GM18499 (cell line): Measurements from ENCODE around the gene THSD4.

Experiments
- ATAC-seq: cut with Tn5 transposase; IDR thresholded peaks from one replicate; pipeline ENCODE4 v1.9.1; 2021; ENCODE audit warnings: moderate number of reproducible peaks; ENCODE audit not compliant: insufficient read depth, unreplicated experiment

Gene THSD4

GRCh38 chr15:71586463-71586862 lies 471.2 kb downstream of the THSD4 start:
- no peak for ATAC-seq

DNA sequence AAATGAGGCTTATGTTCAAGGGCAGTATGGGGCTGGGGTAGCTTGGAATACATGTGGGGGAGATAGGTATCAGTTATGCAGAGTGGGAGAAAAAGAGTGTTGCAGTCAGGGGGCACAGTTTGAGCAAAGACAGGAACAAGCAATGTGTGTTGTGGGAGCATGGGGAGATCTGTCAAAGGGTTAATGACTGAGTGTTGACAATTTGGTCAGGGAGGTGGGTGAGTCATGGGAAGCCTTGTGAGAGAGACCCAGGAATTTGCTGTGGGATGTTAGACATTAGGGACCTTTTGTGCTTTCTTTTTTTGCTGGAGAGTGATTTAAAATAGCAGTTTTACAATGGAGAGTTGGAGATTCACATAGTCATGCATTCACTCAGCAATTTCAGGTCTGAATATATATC lies 473.5 kb downstream of the THSD4 start:
- ATAC-seq = no peak

- no peak for ATAC-seq
These were observed 475.8 kb downstream of the THSD4 start for GRCh38 chr15:71591057-71591456.

DNA sequence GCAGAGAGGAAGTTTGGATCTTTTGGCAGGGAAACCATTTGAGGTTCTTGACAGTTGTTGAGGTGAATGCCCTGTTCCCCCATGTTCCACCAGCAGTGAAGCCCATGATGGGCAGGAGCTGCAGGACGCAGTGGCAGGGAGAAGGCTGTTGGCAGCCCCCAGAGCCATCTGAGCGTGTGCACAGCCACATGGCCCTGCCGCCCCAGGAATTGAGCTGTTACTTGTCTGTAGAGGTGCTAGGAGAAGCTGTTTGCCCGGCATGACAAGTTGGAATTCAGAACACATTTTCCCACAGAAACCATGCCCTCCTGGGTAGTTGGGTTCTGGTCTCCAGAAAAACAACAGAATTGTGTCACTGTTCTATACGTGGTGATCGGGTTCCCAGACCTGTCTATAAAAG lies 476.9 kb downstream of the THSD4 start:
- no peak for ATAC-seq

DNA sequence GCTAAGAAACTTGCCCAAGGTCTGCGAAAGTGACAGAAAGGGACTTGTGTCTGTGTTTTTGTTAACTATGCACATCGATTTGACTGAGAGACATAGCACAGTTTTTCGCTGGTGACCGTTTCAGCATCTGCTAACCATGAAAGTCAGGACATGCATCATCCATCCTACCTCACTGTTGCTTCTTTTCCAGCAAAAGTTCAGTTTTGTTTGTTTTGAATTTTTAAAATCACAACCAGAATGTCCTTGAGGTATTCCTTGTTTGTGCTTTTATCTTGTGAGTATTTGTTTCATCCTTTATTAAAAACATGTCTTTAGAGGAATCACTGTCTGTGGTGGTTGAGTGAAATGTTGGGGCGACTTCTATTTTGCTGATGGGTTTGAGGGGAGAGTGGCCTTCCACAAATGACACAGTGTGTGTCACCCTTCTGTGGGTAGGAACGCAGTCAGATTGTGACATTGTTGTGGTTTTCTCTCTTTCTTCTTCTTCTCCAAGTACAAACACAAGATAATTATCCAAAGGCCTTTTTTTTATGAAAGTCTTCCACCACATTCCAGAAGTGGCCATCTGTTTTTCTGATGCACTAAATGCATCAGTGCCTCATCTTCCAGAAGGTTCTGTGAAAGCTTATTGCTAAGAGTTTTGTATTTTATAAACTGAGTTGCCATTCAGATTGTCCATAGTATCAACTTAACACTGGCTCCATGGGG lies 480.7 kb downstream of the THSD4 start:
- ATAC-seq = no peak

GRCh38 chr15:71596672-71597071 lies 481.4 kb downstream of the THSD4 start:
- ATAC-seq = no peak

- no peak for ATAC-seq
These were observed 481.9 kb downstream of the THSD4 start for GRCh38 chr15:71597126-71597525.

DNA sequence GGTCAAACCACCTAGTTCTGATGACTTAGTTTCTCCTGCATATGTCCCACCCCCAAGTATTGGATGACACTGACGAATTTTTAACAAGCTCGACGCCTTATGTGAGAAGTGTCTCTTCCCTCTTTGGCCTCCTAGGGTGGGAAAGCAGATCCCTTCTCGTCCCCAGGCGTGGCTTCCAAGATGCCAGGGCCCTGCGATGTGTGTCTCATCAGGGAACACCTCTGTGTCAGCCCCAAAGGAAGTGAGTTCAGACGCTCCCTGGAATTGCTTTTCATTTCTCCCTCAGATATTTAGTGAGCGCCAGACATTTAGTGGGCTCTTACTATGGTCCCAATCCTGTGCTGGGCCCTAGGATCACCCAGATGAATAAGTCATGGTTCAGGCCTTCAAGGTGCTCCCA lies 482.4 kb downstream of the THSD4 start:
- no peak for ATAC-seq

GRCh38 chr15:71598741-71599140 lies 483.5 kb downstream of the THSD4 start:
- no peak for ATAC-seq

- no peak for ATAC-seq
These were observed 484.3 kb downstream of the THSD4 start for GRCh38 chr15:71599418-71600151.

GRCh38 chr15:71600237-71600636 lies 485.0 kb downstream of the THSD4 start:
- no peak for ATAC-seq

GRCh38 chr15:71601038-71601834 lies 486.0 kb downstream of the THSD4 start:
- ATAC-seq = no peak

DNA sequence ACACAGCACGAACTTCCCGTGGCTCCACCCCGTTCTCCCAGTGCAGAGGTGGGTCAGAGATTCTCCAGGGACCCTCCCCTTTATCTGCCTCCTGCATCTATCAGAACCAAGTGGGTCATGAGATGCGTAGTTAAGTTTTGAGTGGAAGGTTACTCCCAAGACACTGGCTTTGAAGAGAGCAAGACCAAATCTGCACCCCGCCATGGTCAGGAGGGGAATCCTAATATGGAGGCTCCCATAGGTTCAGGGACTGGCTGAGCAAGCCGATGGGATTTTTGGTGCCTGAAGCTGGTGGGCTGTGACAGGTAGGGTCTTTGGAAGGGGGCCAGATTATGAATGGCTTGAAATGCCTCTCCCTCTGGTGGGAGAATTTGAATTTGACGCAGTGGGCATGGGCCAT lies 488.1 kb downstream of the THSD4 start:
- ATAC-seq = no peak

DNA sequence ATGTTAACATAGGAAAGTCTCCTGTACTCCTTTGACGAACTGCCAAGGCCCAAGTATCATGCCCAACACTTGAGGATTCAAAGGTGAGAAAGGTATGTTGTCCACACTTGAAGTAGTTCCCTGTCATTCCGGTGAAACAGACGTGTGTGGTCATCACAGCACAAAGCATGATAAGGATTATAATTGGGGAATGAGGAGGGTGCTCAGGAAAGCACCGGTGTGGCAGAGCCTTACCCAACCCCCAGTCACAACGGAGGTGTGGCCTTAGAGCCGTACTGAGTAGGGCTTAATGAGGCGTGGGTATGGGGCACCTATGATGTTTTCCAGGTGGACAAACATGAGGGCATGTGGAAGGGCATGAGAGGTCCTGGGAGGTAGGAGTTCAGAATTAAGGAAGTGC lies 492.1 kb downstream of the THSD4 start:
- no peak for ATAC-seq

DNA sequence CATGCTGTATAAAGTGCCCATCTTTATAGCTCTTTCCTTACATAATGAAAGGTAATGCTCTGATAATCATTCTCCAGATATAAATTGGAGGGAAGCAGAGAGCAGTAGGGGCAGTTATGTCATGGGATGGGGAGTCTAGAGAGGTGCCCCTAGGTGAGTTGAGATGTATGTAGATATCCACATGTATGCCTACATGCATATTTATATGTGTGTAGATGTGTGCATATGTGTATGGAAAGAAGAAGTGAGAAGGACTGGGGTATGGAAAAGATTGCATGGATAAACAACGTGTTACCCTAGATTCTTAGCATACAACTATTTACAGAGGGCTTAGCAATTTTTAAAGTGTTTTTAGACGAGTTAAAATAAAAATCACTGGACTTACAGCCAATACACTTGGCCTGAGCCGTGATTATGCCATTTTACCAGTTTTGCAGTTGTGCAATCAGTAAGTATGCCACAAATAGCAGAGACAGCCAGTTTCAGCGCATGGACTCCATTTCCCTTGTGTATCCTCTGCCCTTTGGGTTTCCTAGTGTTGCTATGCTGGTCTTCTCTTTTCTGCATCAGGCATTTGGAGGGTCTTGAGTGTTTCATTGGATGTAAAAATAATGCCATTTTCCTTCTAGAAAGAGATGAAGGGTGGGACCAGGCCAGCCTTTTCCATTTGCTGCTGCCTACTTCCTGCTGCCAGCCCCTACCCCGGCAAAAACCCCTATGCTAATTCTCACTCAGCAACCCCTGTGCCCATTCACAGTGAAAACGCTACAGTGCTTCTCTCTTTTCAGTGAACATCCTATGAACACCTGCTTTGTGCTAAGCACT lies 495.7 kb downstream of the THSD4 start:
- no peak for ATAC-seq

DNA sequence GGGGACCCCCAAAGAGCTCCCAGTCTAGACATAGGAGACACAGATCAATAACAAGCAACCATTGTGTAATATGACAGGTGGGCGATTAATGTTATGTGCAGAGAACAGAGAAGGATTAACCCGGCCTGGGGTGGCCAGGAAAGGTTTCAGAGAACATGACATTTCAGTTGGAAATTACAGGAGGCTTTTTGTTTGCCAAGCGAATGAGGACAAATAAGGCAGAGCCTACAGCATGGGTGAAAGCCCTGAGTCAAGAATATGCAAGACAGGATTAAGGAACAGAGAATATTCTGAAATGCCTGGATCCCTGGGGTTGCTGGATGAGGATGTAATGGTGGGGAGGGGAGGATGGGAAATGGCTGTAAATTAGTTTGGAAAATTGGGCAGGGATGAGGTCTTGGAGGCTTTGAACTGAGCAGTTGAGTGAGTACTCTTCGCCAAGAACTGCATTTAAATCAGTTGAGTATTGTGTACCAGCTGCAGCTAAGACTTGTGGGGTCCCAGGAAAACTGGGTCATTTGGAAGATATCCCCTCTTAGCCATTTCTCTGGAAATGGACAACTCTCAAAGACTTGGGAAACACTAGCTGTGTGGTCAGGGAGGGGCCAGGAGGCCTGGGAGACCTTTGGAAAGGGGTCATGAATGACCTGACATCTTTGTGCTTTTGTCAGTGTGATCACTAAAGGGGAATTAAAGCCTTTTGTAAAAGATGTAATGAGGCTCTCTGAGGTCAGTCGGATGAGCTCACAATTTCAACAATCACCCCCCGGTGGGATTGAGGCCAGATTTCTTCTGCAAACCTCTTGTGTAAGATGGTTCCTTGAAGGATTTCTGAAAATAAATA lies 496.5 kb downstream of the THSD4 start:
- no peak for ATAC-seq

GRCh38 chr15:71612397-71612722 lies 497.1 kb downstream of the THSD4 start:
- no peak for ATAC-seq

- ATAC-seq = no peak
These were observed 497.6 kb downstream of the THSD4 start for GRCh38 chr15:71612869-71613268.

DNA sequence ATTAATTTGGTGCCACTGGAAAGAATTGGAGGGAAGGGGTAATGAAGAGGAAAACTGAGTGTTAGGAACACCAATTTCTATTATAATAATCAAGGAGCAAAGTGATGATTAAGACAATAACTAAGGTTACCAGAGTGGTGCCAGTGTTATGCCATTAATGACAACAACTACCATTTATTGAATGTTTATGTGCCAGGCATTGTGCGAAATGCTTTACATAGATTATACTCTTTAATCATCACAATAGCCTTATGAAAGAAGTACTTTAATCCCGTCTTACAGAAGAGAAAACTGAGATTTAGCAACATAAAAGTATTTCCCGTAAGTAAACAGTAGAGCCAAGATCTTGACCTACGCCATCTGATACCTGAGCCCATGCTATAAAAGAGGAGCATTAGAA lies 507.8 kb downstream of the THSD4 start:
- ATAC-seq = no peak
